Activated T-cell treated with anti-CD3 and anti-CD28 coated beads for 4 hours (primary cell): ENCODE data around the gene PCDHB4.
"Not testable (repeated sequence)": the region's sequence is repeated elsewhere in the genome, so short reads cannot be mapped to it uniquely, and the experiment has no call there.

Experiments used
- DNase-seq: peaks from one replicate; pipeline ENCODE4 v3.0.0-alpha.2; 2020

Gene PCDHB4

DNA sequence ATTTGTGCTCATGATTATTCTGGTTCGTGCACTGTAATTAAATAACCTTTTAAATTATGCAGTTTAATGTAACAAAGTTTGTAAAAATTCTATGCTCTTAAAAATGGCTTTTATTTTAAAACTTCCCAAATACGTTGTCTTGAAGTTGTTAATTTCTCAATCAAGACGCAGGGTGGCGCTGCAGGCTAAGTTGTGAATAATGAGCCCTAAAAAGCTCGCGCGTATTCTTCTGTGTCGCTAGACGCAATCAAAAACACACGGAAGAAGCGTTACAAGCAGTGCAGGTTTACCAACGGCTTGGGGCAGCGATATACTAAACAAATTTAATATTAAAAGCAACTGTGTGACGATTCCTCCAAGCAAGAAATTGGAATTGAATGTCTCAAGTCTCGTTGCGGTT, at the start of gene PCDHB4:
TSS of gene PCDHB4 (plus strand) at position 256 of the 400 bp plus-strand sequence. CDS start 181 bp downstream, outside the sequence.
- no peak for DNase-seq

DNA sequence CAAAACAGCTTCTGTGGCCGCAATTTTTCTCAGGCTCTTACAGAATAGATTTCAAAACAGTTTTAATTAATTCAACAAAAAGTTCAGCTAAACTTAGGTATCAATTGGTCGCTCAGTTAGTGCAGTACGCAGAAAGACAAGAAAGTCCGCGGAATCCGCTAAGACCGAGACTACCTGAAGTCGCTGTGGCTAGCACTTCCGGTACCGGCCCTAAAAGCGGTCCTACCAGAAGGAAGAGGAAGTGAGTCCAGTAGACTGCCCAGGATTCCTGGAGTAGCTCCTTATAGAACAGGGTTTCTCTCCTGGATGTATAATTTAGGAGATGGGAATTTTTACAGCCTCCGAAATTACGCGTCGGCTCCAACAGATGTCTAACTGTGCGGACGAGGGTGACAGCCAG, 43.8 kb upstream of the PCDHB4 start:
- DNase-seq = no peak

DNA sequence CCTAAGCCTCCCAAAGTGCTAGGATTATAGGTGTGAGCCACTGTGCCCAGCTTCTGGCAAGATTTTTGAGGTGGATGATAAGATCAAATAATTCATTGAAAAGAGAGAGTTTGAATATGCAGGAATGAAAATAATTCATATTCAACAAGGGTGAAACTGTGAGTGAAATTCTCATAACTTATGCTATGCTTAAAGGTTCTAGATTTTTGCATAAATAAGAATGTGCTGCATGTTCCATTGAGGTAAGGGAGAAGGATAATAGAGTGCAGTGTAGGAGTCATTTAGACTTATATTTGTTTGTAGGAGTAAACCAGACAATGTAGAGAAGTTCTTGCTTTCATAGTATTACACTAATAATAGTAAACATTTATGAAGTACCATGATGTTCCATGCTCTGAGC, 39.4 kb upstream of the PCDHB4 start:
- no peak for DNase-seq

DNA sequence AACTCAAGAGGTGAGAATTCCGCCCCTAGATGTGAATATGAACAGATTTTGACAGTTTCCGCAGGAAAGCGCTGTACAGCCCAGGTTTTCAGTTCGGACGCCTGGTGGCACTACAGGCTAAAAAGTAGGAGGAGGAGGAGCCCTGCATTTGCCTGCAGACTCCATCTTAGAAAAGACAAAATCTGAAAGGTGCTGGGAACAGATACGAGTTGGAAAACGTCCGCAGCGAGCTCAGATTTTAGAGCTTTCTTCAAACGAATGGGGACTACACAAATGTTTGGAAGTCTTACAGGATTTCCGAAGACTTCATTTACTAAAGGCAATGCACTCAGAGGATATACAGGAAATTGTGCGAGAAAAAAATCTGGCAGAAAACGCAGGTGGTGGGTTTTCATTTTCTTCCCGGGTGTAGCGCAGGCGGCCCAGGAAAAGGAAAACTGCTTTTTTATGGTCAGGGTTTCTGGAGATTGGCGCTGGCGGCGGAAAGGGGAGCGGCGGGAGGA, 37.1 kb upstream of the PCDHB4 start:
- DNase-seq = no peak

DNA sequence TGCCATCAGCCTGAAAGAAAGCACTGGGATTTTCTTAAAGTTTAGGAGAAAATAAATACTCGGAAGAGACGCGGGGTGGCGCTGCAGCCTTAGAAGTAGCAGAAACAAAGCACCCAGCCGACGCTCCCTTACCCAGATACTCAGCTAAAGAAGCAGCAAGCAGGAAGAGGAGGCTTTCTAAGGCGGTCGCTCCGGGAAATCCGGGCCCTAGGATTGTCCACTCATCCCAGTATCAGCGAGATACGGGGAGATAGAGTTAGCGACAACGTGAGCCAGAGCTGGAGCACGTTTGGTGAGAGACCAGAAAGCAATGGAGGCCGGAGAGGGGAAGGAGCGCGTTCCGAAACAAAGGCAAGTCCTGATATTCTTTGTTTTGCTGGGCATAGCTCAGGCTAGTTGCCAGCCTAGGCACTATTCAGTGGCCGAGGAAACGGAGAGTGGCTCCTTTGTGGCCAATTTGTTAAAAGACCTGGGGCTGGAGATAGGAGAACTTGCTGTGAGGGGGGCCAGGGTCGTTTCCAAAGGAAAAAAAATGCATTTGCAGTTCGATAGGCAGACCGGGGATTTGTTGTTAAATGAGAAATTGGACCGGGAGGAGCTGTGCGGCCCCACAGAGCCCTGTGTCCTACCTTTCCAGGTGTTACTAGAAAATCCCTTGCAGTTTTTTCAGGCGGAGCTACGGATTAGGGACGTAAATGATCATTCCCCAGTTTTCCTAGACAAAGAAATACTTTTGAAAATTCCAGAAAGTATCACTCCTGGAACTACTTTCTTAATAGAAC, 26.9 kb upstream of the PCDHB4 start, which contains the start of gene PCDHB2:
TSS of gene PCDHB2 (plus strand) at position 135 of the 782 bp plus-strand sequence. CDS start at position 311, 176 bp downstream.
- no peak for DNase-seq

DNA sequence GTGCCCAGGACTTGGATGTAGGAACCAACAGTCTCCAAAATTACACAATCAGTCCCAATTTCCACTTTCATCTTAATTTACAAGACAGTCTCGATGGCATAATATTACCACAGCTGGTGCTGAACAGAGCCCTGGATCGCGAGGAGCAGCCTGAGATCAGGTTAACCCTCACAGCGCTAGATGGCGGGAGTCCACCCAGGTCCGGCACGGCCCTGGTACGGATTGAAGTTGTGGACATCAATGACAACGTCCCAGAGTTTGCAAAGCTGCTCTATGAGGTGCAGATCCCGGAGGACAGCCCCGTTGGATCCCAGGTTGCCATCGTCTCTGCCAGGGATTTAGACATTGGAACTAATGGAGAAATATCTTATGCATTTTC, 26.4 kb upstream of the PCDHB4 start:
- DNase-seq = no peak

DNA sequence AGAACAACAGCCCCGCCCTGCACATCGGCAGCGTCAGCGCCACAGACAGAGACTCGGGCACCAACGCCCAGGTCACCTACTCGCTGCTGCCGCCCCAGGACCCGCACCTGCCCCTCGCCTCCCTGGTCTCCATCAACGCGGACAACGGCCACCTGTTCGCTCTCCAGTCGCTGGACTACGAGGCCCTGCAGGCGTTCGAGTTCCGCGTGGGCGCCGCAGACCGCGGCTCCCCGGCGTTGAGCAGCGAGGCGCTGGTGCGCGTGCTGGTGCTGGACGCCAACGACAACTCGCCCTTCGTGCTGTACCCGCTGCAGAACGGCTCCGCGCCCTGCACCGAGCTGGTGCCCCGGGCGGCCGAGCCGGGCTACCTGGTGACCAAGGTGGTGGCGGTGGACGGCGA, 25.4 kb upstream of the PCDHB4 start:
- not testable (repeated sequence) for DNase-seq

DNA sequence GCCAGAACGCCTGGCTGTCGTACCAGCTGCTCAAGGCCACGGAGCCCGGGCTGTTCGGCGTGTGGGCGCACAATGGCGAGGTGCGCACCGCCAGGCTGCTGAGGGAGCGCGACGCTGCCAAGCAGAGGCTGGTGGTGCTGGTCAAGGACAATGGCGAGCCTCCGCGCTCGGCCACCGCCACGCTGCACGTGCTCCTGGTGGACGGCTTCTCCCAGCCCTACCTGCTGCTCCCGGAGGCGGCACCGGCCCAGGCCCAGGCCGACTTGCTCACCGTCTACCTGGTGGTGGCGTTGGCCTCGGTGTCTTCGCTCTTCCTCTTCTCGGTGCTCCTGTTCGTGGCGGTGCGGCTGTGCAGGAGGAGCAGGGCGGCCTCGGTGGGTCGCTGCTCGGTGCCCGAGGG, 25.0 kb upstream of the PCDHB4 start:
- DNase-seq = not testable (repeated sequence)

DNA sequence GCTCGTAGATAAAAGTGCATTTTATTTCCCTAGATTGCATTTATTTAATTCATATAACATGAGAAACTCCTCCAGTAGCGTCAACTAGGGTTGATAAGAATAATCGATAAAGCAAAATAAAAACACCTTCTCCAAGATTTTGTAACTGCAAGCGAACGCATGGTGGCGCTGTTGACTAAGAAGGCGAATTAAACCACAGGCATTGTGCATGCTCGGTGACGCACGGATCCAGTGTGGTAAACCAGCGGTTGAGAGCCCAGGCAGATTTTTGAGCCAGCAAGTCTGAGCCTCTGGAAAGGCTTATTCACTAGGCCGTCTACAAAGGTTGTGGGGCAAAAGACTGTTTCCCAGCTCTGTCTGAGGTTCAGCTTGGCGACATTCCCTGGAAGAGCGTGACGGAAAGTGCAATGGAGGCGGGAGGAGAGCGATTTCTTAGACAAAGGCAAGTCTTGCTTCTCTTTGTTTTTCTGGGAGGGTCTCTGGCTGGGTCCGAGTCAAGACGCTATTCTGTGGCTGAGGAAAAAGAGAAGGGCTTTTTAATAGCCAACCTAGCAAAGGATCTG, 21.3 kb upstream of the PCDHB4 start, which contains the start of gene PCDHB3:
TSS of gene PCDHB3 (plus strand) at position 231 of the 563 bp plus-strand sequence. CDS start at position 408, 177 bp downstream.
- DNase-seq = no peak

DNA sequence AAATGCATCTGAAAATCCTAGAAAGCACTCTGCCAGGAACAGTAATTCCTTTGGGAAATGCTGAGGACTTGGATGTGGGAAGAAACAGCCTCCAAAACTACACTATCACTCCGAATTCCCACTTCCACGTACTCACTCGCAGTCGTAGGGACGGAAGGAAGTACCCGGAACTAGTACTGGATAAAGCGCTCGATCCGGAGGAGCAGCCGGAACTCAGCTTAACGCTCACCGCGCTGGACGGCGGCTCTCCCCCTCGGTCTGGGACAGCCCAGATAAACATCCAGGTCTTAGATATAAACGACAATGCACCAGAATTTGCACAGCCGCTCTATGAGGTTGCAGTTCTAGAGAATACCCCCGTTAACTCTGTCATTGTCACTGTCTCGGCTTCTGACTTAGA, 20.6 kb upstream of the PCDHB4 start:
- no peak for DNase-seq

DNA sequence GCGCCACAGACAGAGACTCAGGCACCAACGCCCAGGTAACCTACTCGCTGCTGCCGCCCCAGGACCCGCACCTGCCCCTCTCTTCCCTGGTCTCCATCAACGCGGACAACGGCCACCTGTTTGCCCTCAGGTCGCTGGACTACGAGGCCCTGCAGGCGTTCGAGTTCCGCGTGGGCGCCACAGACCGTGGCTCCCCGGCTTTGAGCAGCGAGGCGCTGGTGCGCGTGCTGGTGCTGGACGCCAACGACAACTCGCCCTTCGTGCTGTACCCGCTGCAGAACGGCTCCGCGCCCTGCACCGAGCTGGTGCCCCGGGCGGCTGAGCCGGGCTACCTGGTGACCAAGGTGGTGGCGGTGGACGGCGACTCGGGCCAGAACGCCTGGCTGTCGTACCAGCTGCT, 19.5 kb upstream of the PCDHB4 start:
- DNase-seq = not testable (repeated sequence)

DNA sequence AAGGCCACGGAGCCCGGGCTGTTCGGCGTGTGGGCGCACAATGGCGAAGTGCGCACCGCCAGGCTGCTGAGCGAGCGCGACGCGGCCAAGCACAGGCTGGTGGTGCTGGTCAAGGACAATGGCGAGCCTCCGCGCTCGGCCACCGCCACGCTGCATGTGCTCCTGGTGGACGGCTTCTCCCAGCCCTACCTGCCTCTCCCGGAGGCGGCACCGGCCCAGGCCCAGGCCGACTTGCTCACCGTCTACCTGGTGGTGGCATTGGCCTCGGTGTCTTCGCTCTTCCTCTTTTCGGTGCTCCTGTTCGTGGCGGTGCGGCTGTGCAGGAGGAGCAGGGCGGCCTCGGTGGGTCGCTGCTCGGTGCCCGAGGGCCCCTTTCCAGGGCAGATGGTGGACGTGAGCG, 19.1 kb upstream of the PCDHB4 start:
- not testable (repeated sequence) for DNase-seq

DNA sequence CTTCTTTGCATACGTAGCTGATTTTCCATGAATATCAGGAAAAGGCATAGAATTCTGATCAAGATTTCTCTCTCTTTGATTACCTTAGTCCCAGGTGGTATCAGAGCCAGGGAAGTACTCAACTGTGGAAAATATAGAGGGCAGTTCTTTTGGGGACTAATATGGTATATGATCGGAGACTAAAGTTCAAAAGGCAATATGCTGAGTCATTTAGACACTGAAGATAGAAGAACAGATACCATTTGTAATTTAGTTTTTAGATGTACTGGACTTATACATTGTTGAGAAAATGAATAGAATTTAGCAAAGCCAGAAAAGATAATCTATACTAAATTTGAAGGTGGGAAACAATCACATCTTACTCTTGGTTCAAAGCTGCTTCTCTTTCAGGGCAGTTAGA, 16.3 kb upstream of the PCDHB4 start:
- DNase-seq = no peak

DNA sequence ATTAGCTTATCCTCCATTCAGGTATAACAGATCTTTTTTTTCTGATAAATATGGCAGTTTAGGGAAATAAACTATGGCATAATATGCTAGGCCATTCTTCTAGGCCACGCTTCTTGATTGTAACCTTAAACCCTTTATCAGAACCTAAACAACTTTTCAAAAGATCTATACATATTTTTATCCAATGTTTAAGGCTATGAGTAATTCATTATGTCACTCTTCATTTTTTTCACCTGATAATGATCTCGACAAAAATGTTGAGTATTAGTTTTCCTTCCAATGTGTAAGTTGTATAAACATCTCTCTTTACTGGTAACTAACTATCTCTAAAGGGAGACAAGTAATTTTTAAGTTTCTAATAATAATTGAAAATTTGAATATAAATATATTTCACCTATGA, 2.4 kb upstream of the PCDHB4 start:
- DNase-seq = no peak

DNA sequence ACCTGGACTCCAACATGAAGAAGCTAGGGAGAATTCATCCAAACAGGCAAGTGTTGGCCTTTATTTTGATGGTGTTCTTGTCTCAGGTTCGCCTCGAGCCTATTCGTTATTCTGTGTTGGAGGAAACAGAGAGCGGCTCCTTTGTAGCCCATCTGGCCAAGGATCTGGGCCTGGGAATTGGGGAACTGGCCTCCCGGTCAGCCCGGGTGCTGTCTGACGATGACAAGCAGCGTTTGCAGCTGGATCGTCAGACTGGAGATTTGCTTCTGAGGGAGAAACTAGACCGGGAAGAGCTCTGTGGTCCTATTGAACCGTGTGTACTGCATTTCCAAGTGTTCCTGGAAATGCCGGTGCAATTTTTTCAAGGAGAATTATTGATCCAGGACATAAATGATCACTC, 367 bp downstream of the PCDHB4 start:
- no peak for DNase-seq

DNA sequence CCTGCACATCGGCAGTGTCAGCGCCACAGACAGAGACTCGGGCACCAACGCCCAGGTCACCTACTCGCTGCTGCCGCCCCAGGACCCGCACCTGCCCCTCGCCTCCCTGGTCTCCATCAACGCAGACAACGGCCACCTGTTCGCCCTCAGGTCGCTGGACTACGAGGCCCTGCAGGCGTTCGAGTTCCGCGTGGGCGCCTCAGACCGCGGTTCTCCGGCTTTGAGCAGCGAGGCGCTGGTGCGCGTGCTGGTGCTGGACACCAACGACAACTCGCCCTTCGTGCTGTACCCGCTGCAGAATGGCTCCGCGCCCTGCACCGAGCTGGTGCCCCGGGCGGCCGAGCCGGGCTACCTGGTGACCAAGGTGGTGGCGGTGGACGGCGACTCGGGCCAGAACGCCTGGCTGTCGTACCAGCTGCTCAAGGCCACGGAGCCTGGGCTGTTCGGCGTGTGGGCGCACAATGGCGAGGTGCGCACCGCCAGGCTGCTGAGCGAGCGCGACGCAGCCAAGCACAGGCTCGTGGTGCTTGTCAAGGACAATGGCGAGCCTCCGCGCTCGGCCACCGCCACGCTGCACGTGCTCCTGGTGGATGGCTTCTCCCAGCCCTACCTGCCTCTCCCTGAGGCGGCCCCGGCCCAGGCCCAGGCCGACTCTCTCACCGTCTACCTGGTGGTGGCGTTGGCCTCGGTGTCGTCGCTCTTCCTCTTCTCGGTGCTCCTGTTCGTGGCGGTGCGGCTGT, 1.9 kb downstream of the PCDHB4 start:
- not testable (repeated sequence) for DNase-seq

DNA sequence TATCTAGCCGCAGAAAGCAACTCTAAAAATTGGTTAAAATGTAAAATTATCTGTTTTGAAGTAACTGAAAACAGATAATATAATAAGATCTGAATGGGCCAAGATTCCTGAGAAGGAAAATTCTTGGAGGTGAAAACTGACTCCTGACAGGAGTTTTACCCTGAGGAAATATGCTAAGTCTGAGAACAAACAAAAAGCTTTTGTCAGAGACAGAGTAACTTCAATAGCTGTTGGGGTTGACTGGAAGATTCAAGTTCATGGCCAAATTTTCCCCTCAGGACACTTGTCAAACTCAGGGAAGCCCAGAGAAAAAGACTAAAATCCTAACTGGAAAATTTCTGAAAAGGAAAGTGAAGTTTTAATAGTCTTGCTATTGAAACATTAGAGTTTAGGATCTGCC, 5.7 kb downstream of the PCDHB4 start:
- no peak for DNase-seq

DNA sequence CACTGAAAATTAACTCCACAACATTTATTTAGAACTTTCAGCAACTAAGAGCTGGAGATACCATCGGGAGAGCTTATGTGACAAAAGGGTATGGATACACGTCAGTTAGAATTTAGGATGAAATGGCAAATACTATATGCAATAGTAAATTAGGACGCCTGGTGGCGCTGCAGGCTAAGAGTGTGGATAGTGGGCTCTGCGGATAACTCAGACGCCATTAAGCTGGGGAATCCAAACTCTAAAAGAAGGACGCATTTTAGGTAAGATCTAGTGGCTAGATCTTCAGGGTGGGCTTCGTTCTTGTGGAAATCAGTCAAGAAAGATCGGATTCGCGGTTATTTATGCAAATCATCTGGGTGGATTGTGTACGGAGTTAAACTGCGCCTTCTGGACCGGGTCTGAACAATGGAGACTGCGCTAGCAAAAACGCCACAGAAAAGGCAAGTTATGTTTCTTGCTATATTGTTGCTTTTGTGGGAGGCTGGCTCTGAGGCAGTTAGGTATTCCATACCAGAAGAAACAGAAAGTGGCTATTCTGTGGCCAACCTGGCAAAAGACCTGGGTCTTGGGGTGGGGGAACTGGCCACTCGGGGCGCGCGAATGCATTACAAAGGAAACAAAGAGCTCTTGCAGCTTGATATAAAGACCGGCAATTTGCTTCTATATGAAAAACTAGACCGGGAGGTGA, 13.6 kb downstream of the PCDHB4 start, which contains the start of gene PCDHB5:
TSS of gene PCDHB5 (plus strand) at position 177 of the 688 bp plus-strand sequence. CDS start at position 406, 229 bp downstream.
- no peak for DNase-seq

DNA sequence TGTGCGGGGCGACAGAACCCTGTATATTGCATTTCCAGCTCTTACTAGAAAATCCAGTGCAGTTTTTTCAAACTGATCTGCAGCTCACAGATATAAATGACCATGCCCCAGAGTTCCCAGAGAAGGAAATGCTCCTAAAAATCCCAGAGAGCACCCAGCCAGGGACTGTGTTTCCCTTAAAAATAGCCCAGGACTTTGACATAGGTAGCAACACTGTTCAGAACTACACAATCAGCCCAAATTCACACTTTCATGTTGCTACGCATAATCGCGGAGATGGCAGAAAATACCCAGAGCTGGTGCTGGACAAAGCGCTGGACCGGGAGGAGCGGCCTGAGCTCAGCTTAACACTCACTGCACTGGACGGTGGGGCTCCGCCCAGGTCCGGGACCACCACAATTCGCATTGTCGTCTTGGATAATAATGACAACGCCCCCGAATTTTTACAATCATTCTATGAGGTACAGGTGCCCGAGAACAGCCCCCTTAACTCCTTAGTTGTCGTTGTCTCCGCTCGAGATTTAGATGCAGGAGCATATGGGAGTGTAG, 14.2 kb downstream of the PCDHB4 start:
- DNase-seq = no peak

DNA sequence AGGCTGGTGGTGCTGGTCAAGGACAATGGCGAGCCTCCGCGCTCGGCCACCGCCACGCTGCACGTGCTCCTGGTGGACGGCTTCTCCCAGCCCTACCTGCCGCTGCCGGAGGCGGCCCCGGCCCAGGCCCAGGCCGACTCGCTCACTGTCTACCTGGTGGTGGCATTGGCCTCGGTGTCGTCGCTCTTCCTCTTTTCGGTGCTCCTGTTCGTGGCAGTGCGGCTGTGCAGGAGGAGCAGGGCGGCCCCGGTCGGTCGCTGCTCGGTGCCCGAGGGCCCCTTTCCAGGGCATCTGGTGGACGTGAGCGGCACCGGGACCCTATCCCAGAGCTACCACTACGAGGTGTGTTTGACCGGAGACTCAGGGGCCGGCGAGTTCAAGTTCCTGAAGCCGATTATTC, 15.7 kb downstream of the PCDHB4 start:
- DNase-seq = not testable (repeated sequence)

DNA sequence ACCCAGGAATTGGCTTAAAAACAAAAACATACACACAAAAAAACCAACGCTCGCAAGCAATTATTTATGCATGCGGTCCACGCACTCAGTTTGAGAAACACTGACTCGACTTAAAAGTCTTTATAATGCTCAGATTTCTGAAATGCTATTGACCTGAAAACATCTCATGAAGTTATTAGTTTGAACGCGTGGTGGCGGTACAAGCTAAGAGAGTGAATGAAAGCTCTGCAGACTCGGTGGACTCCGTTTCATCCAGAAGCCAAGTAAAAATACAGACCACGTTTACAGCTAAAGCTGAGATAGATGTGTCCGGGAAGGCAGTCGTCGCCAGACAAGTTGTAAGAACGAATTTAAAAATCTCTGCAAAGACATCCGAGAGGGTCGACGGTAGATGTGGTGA, 28.2 kb downstream of the PCDHB4 start, which contains the start of gene PCDHB6:
TSS of gene PCDHB6 (plus strand) at position 246 of the 400 bp plus-strand sequence. CDS start 201 bp downstream, outside the sequence.
- DNase-seq = no peak
